Neural cell (in vitro differentiated cells): ENCODE measurements around the gene MCL1. TPM values are rescaled to one million over a fixed set of nuclear protein-coding genes. Genes with fewer than 3 reads are reported as not detected.

Experiments
- H2AFZ ChIP-seq: fragments of 200-600, 300-800 bp; sonication (generic), shearing (Covaris generic); 2 replicates; pipeline ENCODE4 v1.6.0; 2014; ENCODE audit warnings: low read depth, mild to moderate bottlenecking, antibody characterized with exemption, low read length, moderate library complexity
- H3F3A ChIP-seq: fragments of 200-600 bp; shearing (Covaris generic); 2 replicates; pipeline ENCODE4 v1.6.1; 2016; ENCODE audit warnings: mild to moderate bottlenecking, moderate library complexity, mixed read lengths, antibody characterized with exemption, low read length; ENCODE audit not compliant: insufficient read depth, poor library complexity, severe bottlenecking
- H3K27ac ChIP-seq: fragments of 200-600, 300-800 bp; sonication (generic), shearing (Covaris generic); 2 replicates; pipeline ENCODE4 v1.5.1; 2014; ENCODE audit warnings: mild to moderate bottlenecking, low read length, moderate library complexity
- H3K27me3 ChIP-seq: fragments of 300-800, 200-600 bp; sonication (generic), shearing (Covaris generic); 2 replicates; pipeline ENCODE4 v1.6.0; 2014; ENCODE audit warnings: mild to moderate bottlenecking, low read depth, low read length, moderate library complexity; ENCODE audit not compliant: insufficient read depth
- H3K36me3 ChIP-seq: fragments of 300-800, 200-600 bp; sonication (generic), shearing (Covaris generic); 2 replicates; pipeline ENCODE4 v1.5.1; 2014; ENCODE audit warnings: mild to moderate bottlenecking, antibody characterized with exemption, low read length, moderate library complexity; ENCODE audit not compliant: insufficient read depth
- H3K4me2 ChIP-seq: fragments of 300-800, 200-600 bp; sonication (generic), shearing (Covaris generic); 2 replicates; pipeline ENCODE4 v1.6.0; 2014; ENCODE audit warnings: mild to moderate bottlenecking, low read length
- H3K4me3 ChIP-seq: fragments of 300-800, 200-600 bp; sonication (generic), shearing (Covaris generic); 2 replicates; pipeline ENCODE4 v1.5.1; 2014; ENCODE audit warnings: mild to moderate bottlenecking, low read length, moderate library complexity
- H3K79me2 ChIP-seq: fragments of 200-600 bp; shearing (Covaris generic); replicated peaks from 2 replicates; pipeline ENCODE4 v1.6.0; 2014; ENCODE audit warnings: mild to moderate bottlenecking, low read length, moderate library complexity; ENCODE audit not compliant: insufficient read depth
- H3K9ac ChIP-seq: fragments of 300-800, 200-600 bp; sonication (generic), shearing (Covaris generic); 2 replicates; pipeline ENCODE4 v1.6.1; 2016; ENCODE audit warnings: mild to moderate bottlenecking, low read length, mixed read lengths
- H3K9me2 ChIP-seq: fragments of 200-600 bp; shearing (Covaris generic); 2 replicates; pipeline ENCODE4 v1.6.1; 2016; ENCODE audit warnings: mild to moderate bottlenecking, low read length, mixed read lengths; ENCODE audit not compliant: insufficient read depth
- H3K9me3 ChIP-seq: fragments of 200-600, 300-800 bp; sonication (generic), shearing (Covaris generic); 2 replicates; pipeline ENCODE4 v1.6.1; 2016; ENCODE audit warnings: mild to moderate bottlenecking, mixed run types, low read length, moderate library complexity, mixed read lengths
- H4K20me1 ChIP-seq: fragments of 200-600 bp; shearing (Covaris generic); 2 replicates; pipeline ENCODE4 v1.6.1; 2016; ENCODE audit warnings: mild to moderate bottlenecking, mixed run types; ENCODE audit not compliant: insufficient read depth
- EP300 ChIP-seq: fragments of 450-650 bp; conservative IDR thresholded peaks from 2 replicates; pipeline ENCODE4 v1.6.1; 2014; ENCODE audit warnings: antibody characterized with exemption, mild to moderate bottlenecking, moderate library complexity; ENCODE audit not compliant: poor library complexity, severe bottlenecking
- EZH2 ChIP-seq: fragments of 200-600, 300-800 bp; shearing (Covaris generic), sonication (generic); IDR thresholded peaks from 2 replicates; pipeline ENCODE4 v1.6.1; 2014; ENCODE audit warnings: antibody characterized with exemption, low read length, borderline replicate concordance, mild to moderate bottlenecking; ENCODE audit not compliant: insufficient read depth, poor library complexity, severe bottlenecking
- MXI1 ChIP-seq: fragments of 450-650 bp; conservative IDR thresholded peaks from 2 replicates; pipeline ENCODE4 v1.6.1; 2014; ENCODE audit warnings: antibody characterized with exemption, mild to moderate bottlenecking; ENCODE audit not compliant: poor library complexity, severe bottlenecking
- POLR2AphosphoS5 ChIP-seq: IDR thresholded peaks from 2 replicates; pipeline ENCODE4 v1.6.1; 2012
- RAD21 ChIP-seq: fragments of 450-650 bp; conservative IDR thresholded peaks from 2 replicates; pipeline ENCODE4 v1.6.1; 2014; ENCODE audit warnings: antibody characterized with exemption, mild to moderate bottlenecking, moderate library complexity
- TAF1 ChIP-seq: IDR thresholded peaks from 2 replicates; pipeline ENCODE4 v1.6.1; 2012; ENCODE audit warnings: low read depth
- polyA plus RNA-seq: library from polyadenylated mRNA; depleted of rRNA; stranded (reverse); fragments of >200 nt; gene quantifications from 2 replicates; pipeline ENCODE4 v1.2.3, GENCODE V29; 2014
- small RNA-seq, 3 experiments: library from RNA; depleted of rRNA; stranded (forward); fragments of <200 nt; gene quantifications; one replicate each; pipeline ENCODE3, GENCODE V24; 2012
- TF ChIP-seq, protein P1 (sequence below): fragments of 450-650 bp; IDR thresholded peaks from 2 replicates; pipeline ENCODE4 v1.5.1; 2014; ENCODE audit warnings: antibody characterized with exemption, mild to moderate bottlenecking, moderate library complexity; ENCODE audit not compliant: poor library complexity, severe bottlenecking
- TF ChIP-seq, protein P2 (sequence below): IDR thresholded peaks from 2 replicates; pipeline ENCODE4 v1.6.1; 2012; ENCODE audit warnings: borderline replicate concordance

MCL1 gene
- polyA plus RNA-seq, 1 donor from 2014 or later: 171 TPM

DNA sequence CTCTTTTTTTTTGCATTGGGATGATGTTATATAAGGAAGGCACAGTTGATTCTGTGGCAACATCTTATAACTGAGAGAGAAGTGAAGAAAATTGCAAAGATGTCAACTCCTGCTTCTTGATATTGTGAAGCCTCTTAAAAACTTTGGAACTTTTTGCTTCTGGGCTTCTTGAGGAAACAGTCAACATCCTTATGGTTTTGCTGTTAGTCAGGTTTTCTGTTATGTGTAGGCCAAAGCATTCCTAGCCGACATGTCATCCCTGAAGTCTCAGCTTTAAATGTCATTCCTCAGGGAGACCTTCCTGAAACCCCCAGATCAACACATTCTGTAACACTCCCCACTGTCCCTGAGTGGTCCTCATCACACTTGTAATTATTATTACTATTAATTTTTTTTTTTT lies 51.2 kb downstream of the MCL1 start:
- Histone ChIP-seq H3K9me2 (no peaks in the 10 kb centered on the region), H3K9ac (no peak overlapping the region), H3K27me3 (no peaks in the 10 kb centered on the region), H3K27ac (no peak overlapping the region), H3K4me2 (no peak overlapping the region), H3F3A (no peaks in the 10 kb centered on the region), H2AFZ (no peak overlapping the region), H3K4me3 (no peak overlapping the region), H3K79me2 (no peaks in the 10 kb centered on the region), H4K20me1 (no peaks in the 10 kb centered on the region), H3K36me3 (no peaks in the 10 kb centered on the region), H3K9me3 (no peaks in the 10 kb centered on the region)
- TF ChIP-seq, protein P1, sequence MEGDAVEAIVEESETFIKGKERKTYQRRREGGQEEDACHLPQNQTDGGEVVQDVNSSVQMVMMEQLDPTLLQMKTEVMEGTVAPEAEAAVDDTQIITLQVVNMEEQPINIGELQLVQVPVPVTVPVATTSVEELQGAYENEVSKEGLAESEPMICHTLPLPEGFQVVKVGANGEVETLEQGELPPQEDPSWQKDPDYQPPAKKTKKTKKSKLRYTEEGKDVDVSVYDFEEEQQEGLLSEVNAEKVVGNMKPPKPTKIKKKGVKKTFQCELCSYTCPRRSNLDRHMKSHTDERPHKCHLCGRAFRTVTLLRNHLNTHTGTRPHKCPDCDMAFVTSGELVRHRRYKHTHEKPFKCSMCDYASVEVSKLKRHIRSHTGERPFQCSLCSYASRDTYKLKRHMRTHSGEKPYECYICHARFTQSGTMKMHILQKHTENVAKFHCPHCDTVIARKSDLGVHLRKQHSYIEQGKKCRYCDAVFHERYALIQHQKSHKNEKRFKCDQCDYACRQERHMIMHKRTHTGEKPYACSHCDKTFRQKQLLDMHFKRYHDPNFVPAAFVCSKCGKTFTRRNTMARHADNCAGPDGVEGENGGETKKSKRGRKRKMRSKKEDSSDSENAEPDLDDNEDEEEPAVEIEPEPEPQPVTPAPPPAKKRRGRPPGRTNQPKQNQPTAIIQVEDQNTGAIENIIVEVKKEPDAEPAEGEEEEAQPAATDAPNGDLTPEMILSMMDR: no peak

DNA sequence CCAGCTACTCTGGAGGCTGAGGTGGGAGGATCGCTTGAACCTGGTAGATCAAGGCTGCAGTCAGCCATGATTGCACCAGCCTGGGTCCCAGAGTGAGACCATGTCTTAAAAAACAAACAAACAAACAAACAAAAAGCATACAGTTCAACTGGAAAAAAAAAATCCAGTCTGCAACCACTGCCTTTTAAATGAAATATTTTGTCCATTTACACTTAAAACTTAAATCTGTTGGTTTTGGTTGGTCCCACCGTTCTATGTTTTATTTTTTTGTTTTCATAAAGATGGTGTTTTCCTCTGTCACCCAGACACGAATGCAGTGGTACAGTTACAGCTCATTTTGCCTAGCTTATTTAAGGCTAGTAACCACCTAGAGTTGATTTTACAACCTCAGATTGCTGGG lies 54.1 kb downstream of the MCL1 start:
- H3K9me2 ChIP-seq: no peaks in the 10 kb centered on the region
- no peaks in the 10 kb centered on the region for H3F3A ChIP-seq
- no peaks in the 10 kb centered on the region for H3K79me2 ChIP-seq
- H3K27ac ChIP-seq: no peak overlapping the region
- no peak overlapping the region for H3K9ac ChIP-seq
- H2AFZ ChIP-seq: no peak overlapping the region
- no peaks in the 10 kb centered on the region for H3K9me3 ChIP-seq
- H3K4me2 ChIP-seq: no peak overlapping the region
- no peaks in the 10 kb centered on the region for H3K27me3 ChIP-seq
- TF ChIP-seq RAD21 (no peak), MXI1 (no peak), EZH2 (no peak), POLR2AphosphoS5 (no peak), EP300 (no peak), TAF1 (no peak)
- TF ChIP-seq, protein P2, sequence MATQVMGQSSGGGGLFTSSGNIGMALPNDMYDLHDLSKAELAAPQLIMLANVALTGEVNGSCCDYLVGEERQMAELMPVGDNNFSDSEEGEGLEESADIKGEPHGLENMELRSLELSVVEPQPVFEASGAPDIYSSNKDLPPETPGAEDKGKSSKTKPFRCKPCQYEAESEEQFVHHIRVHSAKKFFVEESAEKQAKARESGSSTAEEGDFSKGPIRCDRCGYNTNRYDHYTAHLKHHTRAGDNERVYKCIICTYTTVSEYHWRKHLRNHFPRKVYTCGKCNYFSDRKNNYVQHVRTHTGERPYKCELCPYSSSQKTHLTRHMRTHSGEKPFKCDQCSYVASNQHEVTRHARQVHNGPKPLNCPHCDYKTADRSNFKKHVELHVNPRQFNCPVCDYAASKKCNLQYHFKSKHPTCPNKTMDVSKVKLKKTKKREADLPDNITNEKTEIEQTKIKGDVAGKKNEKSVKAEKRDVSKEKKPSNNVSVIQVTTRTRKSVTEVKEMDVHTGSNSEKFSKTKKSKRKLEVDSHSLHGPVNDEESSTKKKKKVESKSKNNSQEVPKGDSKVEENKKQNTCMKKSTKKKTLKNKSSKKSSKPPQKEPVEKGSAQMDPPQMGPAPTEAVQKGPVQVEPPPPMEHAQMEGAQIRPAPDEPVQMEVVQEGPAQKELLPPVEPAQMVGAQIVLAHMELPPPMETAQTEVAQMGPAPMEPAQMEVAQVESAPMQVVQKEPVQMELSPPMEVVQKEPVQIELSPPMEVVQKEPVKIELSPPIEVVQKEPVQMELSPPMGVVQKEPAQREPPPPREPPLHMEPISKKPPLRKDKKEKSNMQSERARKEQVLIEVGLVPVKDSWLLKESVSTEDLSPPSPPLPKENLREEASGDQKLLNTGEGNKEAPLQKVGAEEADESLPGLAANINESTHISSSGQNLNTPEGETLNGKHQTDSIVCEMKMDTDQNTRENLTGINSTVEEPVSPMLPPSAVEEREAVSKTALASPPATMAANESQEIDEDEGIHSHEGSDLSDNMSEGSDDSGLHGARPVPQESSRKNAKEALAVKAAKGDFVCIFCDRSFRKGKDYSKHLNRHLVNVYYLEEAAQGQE: no peak
- no peaks in the 10 kb centered on the region for H4K20me1 ChIP-seq
- no peaks in the 10 kb centered on the region for H3K36me3 ChIP-seq
- no peak overlapping the region for H3K4me3 ChIP-seq

Small RNAs within 50 kb of the gene (small RNA-seq; reads per million reads assigned to genes)
- gene MIR4257 (0 reads per million in 3 experiments), gene RF00015 (0 reads per million in 3 experiments), gene RF00561 (0 to 0.08 (median 0.03) reads per million in 3 experiments), gene RN7SL473P (0 reads per million in 3 experiments), gene RN7SL600P (0 reads per million in 3 experiments)

Other genes starting within 250 kb of the MCL1 start
- 7.2 and 8.6 TPM in 2 replicates for gene RPRD2, start 215.5 kb downstream of the MCL1 start, polyA plus RNA-seq
- gene TARS2, start 92.2 kb downstream of the MCL1 start, polyA plus RNA-seq: 19.4 and 22.8 TPM in 2 replicates
- gene ECM1, start 71.5 kb downstream of the MCL1 start, polyA plus RNA-seq: 2.3 and 4.2 TPM in 2 replicates
- not detected in 2 replicates for gene FALEC, start 63.9 kb downstream of the MCL1 start, polyA plus RNA-seq
- 0.56 TPM in 1 of 2 replicates, not detected in the other for gene ADAMTSL4, start 30.2 kb downstream of the MCL1 start, polyA plus RNA-seq
- 230 and 341 TPM in 2 replicates for gene ENSA, start 50.0 kb upstream of the MCL1 start, polyA plus RNA-seq
- gene GOLPH3L, start 117.5 kb upstream of the MCL1 start, polyA plus RNA-seq: 4.4 and 7.0 TPM in 2 replicates
- 0.34 TPM in 1 of 2 replicates, not detected in the other for gene HORMAD1, start 141.3 kb upstream of the MCL1 start, polyA plus RNA-seq
- gene CTSS, start 186.2 kb upstream of the MCL1 start, polyA plus RNA-seq: 0.30 and 3.2 TPM in 2 replicates
- gene CTSK, start 228.7 kb upstream of the MCL1 start, polyA plus RNA-seq: 8.0 and 9.3 TPM in 2 replicates